WTC11 (cell line): ENCODE measurements around the gene NRXN2. TPM values are rescaled to one million over a fixed set of nuclear protein-coding genes. Genes with fewer than 3 reads are reported as not detected.

Experiments used
- ATAC-seq: fragments of 200-7000 bp; cut with Tn5 transposase; 2 replicates; pipeline ENCODE4 v1.10.0; 2021; ENCODE audit warnings: mild to moderate bottlenecking, moderate library complexity
- CTCF ChIA-PET: fragments of 300-600 bp; sonication (Branson Sonifier 250); formaldehyde crosslinking; loops from one replicate; lab custom pipeline; 2021; ENCODE audit warnings: antibody characterized with exemption; lab: Charles Lee
- POLR2A ChIA-PET: fragments of 350-600 bp; sonication (Branson Sonifier 250); formaldehyde crosslinking; loops from one replicate; lab custom pipeline; 2021; ENCODE audit warnings: antibody characterized with exemption; lab: Charles Lee
- DNase-seq: peaks from one replicate; pipeline ENCODE4 v3.0.0; 2021; ENCODE audit warnings: low spot score
- H3K27ac Mint-ChIP-seq: 2 replicates; pipeline ENCODE4 v1.8.0; 2021; ENCODE audit warnings: mixed read lengths
- H3K27me3 Mint-ChIP-seq: 2 replicates; pipeline ENCODE4 v1.8.0; 2021; ENCODE audit warnings: low read depth, mild to moderate bottlenecking, moderate library complexity, mixed read lengths
- H3K36me3 Mint-ChIP-seq: 2 replicates; pipeline ENCODE4 v1.8.0; 2021; ENCODE audit warnings: mixed read lengths
- H3K4me1 Mint-ChIP-seq: 2 replicates; pipeline ENCODE4 v1.8.0; 2022; ENCODE audit warnings: mixed read lengths
- H3K4me3 Mint-ChIP-seq: 2 replicates; pipeline ENCODE4 v1.8.0; 2021; ENCODE audit warnings: mild to moderate bottlenecking, moderate library complexity, mixed read lengths
- H3K9me3 Mint-ChIP-seq: 2 replicates; pipeline ENCODE4 v1.8.0; 2021; ENCODE audit warnings: mixed read lengths
- CREB1 ChIP-seq: sonication (generic); formaldehyde crosslinking; IDR thresholded peaks from 2 replicates; pipeline ENCODE4 v1.8.0; 2023; ENCODE audit warnings: mild to moderate bottlenecking, missing genetic modification reagents
- ETV6 ChIP-seq: sonication (generic); formaldehyde crosslinking; IDR thresholded peaks from 2 replicates; pipeline ENCODE4 v1.8.1; 2022; ENCODE audit warnings: mild to moderate bottlenecking, missing genetic modification reagents
- GABPB1 ChIP-seq: sonication (generic); formaldehyde crosslinking; IDR thresholded peaks from 2 replicates; pipeline ENCODE4 v1.8.1; 2023; ENCODE audit warnings: mild to moderate bottlenecking, missing genetic modification reagents
- GTF2I ChIP-seq: fragments of 250-450 bp; sonication (Bioruptor Pico); conservative IDR thresholded peaks from 2 replicates; pipeline ENCODE4 v1.4.0; 2021; ENCODE audit warnings: mild to moderate bottlenecking
- JUN ChIP-seq: sonication (generic); formaldehyde crosslinking; IDR thresholded peaks from 2 replicates; pipeline ENCODE4 v1.8.0; 2023; ENCODE audit warnings: mild to moderate bottlenecking, missing genetic modification reagents
- NR2C2 ChIP-seq: sonication (generic); formaldehyde crosslinking; IDR thresholded peaks from 2 replicates; pipeline ENCODE4 v1.8.0; 2022; ENCODE audit warnings: mild to moderate bottlenecking, missing genetic modification reagents
- RORB ChIP-seq: fragments of 250-450 bp; sonication (Bioruptor Pico); IDR thresholded peaks from 2 replicates; pipeline ENCODE4 v1.9.0; 2021; ENCODE audit warnings: mild to moderate bottlenecking
- SP1 ChIP-seq: sonication (generic); formaldehyde crosslinking; conservative IDR thresholded peaks from 2 replicates; pipeline ENCODE4 v1.8.1; 2022; ENCODE audit warnings: missing genetic modification reagents
- ZNF232 ChIP-seq: sonication (generic); formaldehyde crosslinking; IDR thresholded peaks from 2 replicates; pipeline ENCODE4 v1.8.0; 2022; ENCODE audit warnings: mild to moderate bottlenecking, missing genetic modification reagents
- ZNF263 ChIP-seq: sonication (generic); formaldehyde crosslinking; IDR thresholded peaks from 2 replicates; pipeline ENCODE4 v1.8.1; 2022; ENCODE audit warnings: low read depth, mild to moderate bottlenecking, moderate library complexity, missing genetic modification reagents
- total RNA-seq: library from RNA; stranded (reverse); gene quantifications from 3 replicates; pipeline ENCODE4 v1.2.3, GENCODE V29; 2021
- TF ChIP-seq, protein P1 (sequence below): sonication (generic); formaldehyde crosslinking; IDR thresholded peaks from 2 replicates; pipeline ENCODE4 v1.8.1; 2022; ENCODE audit warnings: mild to moderate bottlenecking, missing genetic modification reagents, moderate library complexity, borderline replicate concordance
- TF ChIP-seq, protein P2 (sequence below): sonication (generic); formaldehyde crosslinking; IDR thresholded peaks from 2 replicates; pipeline ENCODE4 v1.8.1; 2022; ENCODE audit warnings: missing genetic modification reagents, borderline replicate concordance
- TF ChIP-seq, protein P3 (sequence below): fragments of 250-450 bp; sonication (Bioruptor Pico); IDR thresholded peaks from 2 replicates; pipeline ENCODE4 v1.9.0; 2021; ENCODE audit warnings: mild to moderate bottlenecking, borderline replicate concordance
- TF ChIP-seq, protein P4 (sequence below): sonication (generic); formaldehyde crosslinking; IDR thresholded peaks from 2 replicates; pipeline ENCODE4 v1.8.0; 2022; ENCODE audit warnings: missing genetic modification reagents
- TF ChIP-seq, protein P5 (sequence below): fragments of 200-600 bp; IDR thresholded peaks from 2 replicates; pipeline ENCODE4 v1.8.0; 2022; ENCODE audit warnings: antibody characterized with exemption
- TF ChIP-seq, protein P6 (sequence below): fragments of 250-450 bp; sonication (Bioruptor Pico); IDR thresholded peaks from 2 replicates; pipeline ENCODE4 v2.1.2; 2022; ENCODE audit warnings: mild to moderate bottlenecking, moderate library complexity

Gene NRXN2
- total RNA-seq, 1 experiment from 2014 or later: 8.6 TPM

DNA sequence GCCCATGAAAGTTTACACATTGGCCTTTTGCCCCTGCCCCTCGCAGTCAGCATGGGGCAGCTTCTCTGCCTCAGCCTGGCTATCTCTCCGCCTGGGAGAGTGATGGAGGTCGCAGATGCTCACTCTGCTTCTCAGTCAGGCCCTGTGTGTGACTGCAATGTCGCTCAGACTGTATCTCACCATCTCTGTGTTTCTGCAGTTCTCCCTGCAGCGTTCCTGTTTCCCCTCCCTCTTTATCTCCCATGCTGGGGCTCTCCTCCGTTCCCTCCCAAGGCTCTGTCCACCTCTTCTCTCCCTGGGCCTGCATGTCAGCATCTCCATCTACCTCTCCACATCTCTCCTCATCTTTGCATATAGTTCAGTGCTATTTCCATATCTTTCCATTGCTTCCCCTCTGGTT lies 93.9 kb downstream of the NRXN2 start (continued):
- TF ChIP-seq ZNF263 (no peak), SP1 (CRISPR knock-in tag) (no peak), NR2C2 (CRISPR knock-in tag) (no peak)
- TF ChIP-seq, protein P1, sequence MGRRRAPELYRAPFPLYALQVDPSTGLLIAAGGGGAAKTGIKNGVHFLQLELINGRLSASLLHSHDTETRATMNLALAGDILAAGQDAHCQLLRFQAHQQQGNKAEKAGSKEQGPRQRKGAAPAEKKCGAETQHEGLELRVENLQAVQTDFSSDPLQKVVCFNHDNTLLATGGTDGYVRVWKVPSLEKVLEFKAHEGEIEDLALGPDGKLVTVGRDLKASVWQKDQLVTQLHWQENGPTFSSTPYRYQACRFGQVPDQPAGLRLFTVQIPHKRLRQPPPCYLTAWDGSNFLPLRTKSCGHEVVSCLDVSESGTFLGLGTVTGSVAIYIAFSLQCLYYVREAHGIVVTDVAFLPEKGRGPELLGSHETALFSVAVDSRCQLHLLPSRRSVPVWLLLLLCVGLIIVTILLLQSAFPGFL: no peak

DNA sequence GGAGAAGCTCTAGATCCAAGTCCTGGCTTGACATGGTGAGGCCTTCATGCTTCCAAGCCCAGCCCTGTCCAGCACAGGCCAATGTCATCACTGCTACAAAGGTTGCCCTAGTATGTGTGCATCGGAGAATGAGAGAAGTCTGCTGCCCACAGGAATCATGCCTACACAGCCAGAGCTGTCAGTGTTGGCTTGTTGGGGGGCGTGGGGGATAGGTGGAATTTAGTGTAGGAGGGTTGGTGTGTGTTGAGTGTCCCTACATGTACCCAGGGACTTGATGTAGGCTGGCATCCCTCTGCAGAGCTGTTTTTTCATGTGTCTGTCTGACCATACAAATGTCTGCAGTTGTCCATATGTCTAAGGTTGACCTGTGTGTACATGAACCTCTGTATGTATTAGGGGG lies 94.4 kb downstream of the NRXN2 start:
- CTCF ChIA-PET: interaction anchor here (0.6 to 7.7 kb wide), 2 partner anchors 19 to 22 kb away, joined by 3 to 194 read pairs; no protein-coding TSS in a partner anchor

More for the DNA sequence above, 94.4 kb downstream of the NRXN2 start:
- DNase-seq (no peak), ATAC-seq (no peak)
- Mint-ChIP-seq H3K4me3 (no peak overlapping the region), H3K27ac (no peak overlapping the region), H3K4me1 (peaks cover 16% of the 10 kb centered on the region), H3K9me3 (no peaks in the 10 kb centered on the region), H3K36me3 (no peaks in the 10 kb centered on the region)
- POLR2A ChIA-PET: no interaction called here
- TF ChIP-seq GTF2I: no peak
- TF ChIP-seq JUN (CRISPR knock-in tag): no peak
- no peak for TF ChIP-seq CREB1
- TF ChIP-seq GABPB1 (CRISPR knock-in tag): no peak
- TF ChIP-seq, protein P2, sequence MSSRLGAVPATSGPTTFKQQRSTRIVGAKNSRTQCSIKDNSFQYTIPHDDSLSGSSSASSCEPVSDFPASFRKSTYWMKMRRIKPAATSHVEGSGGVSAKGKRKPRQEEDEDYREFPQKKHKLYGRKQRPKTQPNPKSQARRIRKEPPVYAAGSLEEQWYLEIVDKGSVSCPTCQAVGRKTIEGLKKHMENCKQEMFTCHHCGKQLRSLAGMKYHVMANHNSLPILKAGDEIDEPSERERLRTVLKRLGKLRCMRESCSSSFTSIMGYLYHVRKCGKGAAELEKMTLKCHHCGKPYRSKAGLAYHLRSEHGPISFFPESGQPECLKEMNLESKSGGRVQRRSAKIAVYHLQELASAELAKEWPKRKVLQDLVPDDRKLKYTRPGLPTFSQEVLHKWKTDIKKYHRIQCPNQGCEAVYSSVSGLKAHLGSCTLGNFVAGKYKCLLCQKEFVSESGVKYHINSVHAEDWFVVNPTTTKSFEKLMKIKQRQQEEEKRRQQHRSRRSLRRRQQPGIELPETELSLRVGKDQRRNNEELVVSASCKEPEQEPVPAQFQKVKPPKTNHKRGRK: no peak
- TF ChIP-seq ZNF263: no peak
- TF ChIP-seq, protein P3, sequence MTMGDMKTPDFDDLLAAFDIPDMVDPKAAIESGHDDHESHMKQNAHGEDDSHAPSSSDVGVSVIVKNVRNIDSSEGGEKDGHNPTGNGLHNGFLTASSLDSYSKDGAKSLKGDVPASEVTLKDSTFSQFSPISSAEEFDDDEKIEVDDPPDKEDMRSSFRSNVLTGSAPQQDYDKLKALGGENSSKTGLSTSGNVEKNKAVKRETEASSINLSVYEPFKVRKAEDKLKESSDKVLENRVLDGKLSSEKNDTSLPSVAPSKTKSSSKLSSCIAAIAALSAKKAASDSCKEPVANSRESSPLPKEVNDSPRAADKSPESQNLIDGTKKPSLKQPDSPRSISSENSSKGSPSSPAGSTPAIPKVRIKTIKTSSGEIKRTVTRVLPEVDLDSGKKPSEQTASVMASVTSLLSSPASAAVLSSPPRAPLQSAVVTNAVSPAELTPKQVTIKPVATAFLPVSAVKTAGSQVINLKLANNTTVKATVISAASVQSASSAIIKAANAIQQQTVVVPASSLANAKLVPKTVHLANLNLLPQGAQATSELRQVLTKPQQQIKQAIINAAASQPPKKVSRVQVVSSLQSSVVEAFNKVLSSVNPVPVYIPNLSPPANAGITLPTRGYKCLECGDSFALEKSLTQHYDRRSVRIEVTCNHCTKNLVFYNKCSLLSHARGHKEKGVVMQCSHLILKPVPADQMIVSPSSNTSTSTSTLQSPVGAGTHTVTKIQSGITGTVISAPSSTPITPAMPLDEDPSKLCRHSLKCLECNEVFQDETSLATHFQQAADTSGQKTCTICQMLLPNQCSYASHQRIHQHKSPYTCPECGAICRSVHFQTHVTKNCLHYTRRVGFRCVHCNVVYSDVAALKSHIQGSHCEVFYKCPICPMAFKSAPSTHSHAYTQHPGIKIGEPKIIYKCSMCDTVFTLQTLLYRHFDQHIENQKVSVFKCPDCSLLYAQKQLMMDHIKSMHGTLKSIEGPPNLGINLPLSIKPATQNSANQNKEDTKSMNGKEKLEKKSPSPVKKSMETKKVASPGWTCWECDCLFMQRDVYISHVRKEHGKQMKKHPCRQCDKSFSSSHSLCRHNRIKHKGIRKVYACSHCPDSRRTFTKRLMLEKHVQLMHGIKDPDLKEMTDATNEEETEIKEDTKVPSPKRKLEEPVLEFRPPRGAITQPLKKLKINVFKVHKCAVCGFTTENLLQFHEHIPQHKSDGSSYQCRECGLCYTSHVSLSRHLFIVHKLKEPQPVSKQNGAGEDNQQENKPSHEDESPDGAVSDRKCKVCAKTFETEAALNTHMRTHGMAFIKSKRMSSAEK (CRISPR knock-in tag): no peak
- TF ChIP-seq, protein P4, sequence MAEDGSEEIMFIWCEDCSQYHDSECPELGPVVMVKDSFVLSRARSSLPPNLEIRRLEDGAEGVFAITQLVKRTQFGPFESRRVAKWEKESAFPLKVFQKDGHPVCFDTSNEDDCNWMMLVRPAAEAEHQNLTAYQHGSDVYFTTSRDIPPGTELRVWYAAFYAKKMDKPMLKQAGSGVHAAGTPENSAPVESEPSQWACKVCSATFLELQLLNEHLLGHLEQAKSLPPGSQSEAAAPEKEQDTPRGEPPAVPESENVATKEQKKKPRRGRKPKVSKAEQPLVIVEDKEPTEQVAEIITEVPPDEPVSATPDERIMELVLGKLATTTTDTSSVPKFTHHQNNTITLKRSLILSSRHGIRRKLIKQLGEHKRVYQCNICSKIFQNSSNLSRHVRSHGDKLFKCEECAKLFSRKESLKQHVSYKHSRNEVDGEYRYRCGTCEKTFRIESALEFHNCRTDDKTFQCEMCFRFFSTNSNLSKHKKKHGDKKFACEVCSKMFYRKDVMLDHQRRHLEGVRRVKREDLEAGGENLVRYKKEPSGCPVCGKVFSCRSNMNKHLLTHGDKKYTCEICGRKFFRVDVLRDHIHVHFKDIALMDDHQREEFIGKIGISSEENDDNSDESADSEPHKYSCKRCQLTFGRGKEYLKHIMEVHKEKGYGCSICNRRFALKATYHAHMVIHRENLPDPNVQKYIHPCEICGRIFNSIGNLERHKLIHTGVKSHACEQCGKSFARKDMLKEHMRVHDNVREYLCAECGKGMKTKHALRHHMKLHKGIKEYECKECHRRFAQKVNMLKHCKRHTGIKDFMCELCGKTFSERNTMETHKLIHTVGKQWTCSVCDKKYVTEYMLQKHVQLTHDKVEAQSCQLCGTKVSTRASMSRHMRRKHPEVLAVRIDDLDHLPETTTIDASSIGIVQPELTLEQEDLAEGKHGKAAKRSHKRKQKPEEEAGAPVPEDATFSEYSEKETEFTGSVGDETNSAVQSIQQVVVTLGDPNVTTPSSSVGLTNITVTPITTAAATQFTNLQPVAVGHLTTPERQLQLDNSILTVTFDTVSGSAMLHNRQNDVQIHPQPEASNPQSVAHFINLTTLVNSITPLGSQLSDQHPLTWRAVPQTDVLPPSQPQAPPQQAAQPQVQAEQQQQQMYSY (CRISPR knock-in tag): no peak
- TF ChIP-seq ETV6 (CRISPR knock-in tag): no peak
- TF ChIP-seq, protein P5, sequence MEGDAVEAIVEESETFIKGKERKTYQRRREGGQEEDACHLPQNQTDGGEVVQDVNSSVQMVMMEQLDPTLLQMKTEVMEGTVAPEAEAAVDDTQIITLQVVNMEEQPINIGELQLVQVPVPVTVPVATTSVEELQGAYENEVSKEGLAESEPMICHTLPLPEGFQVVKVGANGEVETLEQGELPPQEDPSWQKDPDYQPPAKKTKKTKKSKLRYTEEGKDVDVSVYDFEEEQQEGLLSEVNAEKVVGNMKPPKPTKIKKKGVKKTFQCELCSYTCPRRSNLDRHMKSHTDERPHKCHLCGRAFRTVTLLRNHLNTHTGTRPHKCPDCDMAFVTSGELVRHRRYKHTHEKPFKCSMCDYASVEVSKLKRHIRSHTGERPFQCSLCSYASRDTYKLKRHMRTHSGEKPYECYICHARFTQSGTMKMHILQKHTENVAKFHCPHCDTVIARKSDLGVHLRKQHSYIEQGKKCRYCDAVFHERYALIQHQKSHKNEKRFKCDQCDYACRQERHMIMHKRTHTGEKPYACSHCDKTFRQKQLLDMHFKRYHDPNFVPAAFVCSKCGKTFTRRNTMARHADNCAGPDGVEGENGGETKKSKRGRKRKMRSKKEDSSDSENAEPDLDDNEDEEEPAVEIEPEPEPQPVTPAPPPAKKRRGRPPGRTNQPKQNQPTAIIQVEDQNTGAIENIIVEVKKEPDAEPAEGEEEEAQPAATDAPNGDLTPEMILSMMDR: no peak
- TF ChIP-seq, protein P6, sequence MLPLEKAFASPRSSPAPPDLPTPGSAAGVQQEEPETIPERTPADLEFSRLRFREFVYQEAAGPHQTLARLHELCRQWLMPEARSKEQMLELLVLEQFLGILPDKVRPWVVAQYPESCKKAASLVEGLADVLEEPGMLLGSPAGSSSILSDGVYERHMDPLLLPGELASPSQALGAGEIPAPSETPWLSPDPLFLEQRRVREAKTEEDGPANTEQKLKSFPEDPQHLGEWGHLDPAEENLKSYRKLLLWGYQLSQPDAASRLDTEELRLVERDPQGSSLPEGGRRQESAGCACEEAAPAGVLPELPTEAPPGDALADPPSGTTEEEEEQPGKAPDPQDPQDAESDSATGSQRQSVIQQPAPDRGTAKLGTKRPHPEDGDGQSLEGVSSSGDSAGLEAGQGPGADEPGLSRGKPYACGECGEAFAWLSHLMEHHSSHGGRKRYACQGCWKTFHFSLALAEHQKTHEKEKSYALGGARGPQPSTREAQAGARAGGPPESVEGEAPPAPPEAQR (CRISPR knock-in tag): no peak
- TF ChIP-seq RORB (CRISPR knock-in tag): no peak
- no peak for TF ChIP-seq ZNF232 (CRISPR knock-in tag)
- TF ChIP-seq, all 79 proteins: peak for 0
- peaks cover 53% of the 10 kb centered on the region for H3K27me3 Mint-ChIP-seq
